Glomerular endothelial cell (primary cell): ENCODE results near the gene CYP2A7. TPM values are rescaled to one million over a fixed set of nuclear protein-coding genes. Genes with fewer than 3 reads are reported as not detected.
"Not testable (repeated sequence)": the region's sequence is repeated elsewhere in the genome, so short reads cannot be mapped to it uniquely, and the experiment has no call there.

Source experiments
- DNase-seq: peaks from one replicate; pipeline ENCODE4 v3.0.0-alpha.2; 2011; ENCODE audit warnings: low read depth, low spot score; ENCODE audit errors: extremely low read depth
- total RNA-seq: library from RNA; depleted of rRNA; stranded (reverse); fragments of >200 nt; gene quantifications from 2 replicates; pipeline ENCODE4 v1.2.3, GENCODE V29; 2015

CYP2A7 gene
- total RNA-seq, 1 donor from 2014 or later, result not detected

DNA sequence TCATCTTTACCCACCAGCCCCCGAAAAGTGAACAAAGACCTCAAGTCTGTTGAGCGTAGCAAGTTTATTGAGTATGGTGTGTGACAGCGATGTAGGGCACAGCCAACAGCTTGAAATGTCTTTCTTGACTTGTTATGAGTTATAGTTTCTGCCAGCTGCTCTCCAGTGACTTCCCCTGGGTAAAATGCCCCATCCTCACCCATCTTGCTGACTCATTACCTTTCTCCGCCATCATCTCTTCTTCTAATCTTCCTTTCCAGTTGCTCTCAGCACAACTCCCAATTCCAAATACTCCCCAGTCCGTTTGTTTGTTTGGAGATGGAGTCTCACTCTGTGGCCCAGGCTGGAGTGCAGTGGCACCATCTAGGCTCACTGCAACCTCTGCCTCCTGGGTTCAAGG lies 18.5 kb upstream of the CYP2A7 start:
- not testable (repeated sequence) for DNase-seq

DNA sequence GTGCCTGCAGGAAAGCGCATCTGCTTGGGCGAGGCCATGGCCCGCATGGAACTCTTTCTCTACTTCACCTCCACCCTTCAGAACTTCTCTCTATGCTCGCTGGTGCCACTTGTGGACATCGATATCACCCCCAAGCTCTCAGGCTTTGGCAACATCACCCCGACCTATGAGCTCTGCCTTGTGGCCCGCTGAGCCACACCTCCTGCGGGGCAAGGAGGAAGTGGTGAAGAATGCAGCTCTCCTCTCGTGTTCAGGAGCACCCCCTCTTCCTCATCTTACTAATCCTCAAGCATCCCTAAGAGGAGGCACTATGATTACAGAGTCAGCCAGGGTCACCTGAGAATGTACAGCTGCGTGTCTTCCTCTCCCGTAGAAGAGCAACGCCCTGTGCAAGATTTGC lies 17.9 kb upstream of the CYP2A7 start:
- DNase-seq, result not testable (repeated sequence)

DNA sequence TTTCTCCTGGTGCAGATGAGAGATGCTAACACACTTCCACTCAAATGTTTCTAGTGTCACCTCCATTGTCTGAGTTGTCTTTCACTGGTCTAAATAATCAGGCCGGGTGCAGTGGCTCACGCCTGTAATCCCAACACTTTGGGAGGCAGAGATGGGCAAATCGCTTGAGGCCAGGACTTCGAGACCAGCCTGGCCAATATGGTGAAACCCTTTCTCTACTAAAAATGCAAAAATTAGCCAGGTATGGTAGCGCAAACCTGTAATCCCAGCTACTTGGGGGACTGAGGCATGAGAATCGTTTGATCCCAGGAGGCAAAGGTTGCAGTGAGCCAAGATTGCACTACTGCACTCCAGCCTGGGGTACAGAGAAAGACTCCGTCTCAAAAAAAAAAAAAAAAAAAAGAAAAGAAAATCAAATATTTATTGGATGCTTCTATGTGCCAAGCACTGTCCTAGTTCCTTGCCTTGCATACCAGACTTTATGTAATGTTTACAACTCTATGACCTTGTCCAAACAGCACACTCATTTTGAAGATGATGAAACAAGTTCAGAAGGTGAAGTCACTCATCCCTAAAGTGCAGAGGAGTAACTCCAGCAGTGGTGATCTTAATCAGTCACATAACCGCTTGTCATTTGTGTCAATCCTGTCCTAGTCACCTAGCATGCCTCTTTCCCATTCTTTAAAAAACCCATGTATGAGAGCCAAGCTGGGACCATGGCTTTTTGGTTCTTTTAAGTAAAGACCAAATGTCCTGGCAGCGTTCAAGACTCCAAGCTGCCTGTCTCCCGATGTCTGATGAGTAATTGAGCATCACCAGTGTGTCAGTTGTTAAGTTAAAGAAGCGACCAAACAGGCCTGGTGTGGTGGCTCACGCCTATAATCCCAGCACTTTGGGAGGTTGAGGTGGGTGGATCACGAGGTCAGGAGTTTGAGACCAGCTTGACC lies 15.1 kb upstream of the CYP2A7 start:
- DNase-seq, result not testable (repeated sequence)

DNA sequence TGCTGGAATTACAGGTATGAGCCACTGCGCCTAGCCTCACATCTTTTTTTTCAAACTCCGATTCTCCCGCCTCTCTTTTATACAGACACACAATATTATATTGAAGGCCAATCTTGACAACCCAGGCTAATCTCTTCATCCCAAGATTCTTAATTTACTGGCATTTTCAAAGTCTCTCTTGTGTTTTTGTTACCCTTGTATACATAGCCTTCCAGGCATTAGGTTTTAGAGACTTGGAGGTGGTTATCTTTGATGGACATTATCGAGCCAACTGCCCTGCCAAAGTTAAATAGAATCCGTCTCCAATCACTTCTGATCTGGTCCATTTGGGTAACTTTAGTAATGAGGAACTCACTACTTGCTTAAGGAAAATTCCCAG lies 14.4 kb upstream of the CYP2A7 start:
- DNase-seq, result no peak

DNA sequence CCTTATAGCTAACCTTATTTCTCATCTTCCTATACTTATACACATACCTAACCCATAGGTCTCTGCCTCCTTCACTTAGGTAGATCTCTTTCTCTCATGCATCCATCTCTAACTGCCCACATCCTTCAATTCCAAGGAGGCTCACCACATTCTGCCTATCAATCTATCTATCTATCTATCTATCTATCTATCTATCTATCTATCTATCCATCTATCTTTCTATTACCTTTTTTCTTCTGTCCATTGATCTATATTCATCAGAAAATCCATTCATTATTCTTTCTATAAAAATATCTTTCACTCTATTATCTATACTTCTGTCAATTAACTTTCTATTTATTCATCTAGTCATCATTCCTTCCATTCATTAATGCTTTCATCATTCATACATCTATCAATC lies 11.1 kb upstream of the CYP2A7 start:
- no peak for DNase-seq

DNA sequence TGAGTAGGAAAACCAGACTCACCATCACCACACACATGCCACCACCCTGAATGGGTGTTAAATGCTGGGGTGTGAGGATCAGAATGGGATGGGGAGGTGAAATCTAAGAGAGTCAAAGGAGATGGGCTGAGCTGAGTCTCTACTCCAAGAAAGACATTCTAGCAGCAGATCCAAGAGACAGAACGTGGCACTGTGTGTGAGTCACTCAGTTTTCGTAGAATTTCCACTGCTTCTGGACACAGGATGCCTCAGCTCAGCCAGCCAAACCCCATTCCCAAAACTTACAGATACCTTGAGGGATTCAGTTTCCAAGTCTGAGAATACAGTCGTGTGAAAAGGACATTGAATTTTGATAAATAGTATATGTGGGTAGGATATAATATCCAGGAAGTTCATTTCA lies 7.3 kb upstream of the CYP2A7 start:
- no peak for DNase-seq

DNA sequence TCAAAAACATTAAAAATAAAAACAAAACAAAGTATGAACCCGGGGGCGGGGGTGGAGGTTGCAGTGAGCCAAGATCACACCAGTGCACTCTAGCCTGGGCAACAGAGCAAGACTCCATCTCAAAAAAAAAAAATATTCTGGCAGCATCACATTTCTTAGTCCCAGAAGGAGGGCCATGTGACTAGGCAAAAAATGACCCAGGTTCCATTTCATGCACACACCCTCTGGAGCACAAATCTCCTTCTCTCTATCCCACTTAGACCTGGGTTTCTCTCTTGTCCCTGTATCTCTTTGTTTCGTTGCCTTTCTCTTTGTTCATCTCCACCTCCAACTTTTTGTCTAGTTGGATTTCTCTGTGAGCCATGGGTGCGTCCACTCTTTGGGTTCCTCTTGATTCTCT lies 6.2 kb upstream of the CYP2A7 start:
- DNase-seq, result no peak

DNA sequence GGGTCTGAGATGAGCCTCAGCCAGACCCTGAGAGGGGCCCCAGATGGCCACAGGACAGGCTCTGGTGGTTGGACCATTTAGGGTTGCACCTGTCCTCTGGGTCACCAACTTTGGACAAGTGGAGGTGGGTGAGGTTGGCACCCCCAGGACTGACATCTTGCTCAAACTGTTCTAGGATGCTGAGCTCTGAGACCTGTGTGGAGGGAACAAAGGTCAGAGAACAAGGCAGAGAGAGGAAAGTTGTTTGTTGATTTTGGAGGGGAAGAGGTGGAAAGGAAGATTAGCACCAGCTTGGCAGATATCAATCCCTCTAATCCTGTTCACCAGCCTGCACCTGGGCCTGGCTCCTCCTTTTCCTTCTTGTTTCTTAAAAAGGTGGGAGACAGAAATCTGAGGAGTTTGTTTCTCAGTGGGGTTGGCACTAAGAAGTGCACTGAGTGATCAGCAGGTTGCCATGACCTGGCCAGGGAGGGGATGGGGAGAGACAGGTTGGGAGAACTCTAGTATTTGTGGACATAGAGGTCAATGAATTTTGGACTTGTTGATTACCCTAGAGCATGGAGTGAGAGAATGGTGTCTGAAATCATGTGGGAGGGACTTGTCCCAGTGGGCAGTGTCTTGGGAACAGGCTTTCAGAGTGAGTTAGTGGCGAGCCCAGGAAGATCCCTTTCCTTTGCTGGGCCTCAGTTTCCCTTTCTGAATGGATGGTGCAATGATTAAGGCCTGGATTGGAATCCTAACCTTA lies 2.3 kb upstream of the CYP2A7 start:
- DNase-seq, result not testable (repeated sequence)

DNA sequence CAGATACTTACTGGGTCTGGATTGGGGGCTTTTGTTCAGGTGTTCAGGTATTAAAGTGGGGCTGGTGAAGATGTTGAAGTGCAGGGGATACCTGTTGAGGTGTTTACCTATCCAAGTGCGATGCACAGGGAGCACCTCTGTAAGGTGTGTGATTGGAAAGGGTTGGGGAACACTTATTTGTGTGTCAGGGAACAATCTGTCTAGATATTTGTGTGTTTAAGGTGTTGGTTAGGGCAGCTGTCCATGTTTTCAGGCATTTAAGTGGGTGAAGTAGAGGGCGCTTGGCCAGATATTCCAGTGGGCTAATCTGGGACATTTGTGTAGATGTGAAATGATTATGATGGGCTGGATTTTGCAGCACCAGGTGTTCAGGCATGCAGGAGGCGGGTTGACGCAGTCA lies 2.7 kb downstream of the CYP2A7 start:
- not testable (repeated sequence) for DNase-seq

DNA sequence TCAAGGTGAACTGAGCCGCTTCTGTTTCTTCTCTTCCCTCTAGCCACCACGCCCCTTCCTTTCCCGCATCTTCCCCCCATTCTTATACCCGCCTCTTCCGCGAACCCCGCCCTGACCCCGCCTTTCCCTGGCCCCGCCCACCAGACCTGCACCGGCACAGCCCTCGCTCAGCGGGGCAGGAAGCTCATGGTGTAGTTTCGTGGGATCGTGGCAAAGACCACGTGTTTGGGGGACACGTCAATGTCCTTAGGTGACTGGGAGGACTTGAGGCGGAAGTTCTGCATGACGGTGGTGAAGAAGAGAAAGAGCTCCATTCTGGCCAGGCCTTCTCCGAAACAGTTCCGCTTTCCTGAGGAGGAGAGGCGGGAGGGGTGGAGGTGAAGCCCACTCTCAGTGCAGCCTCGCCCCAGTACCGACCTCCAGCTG lies 6.5 kb downstream of the CYP2A7 start:
- not testable (repeated sequence) for DNase-seq

DNA sequence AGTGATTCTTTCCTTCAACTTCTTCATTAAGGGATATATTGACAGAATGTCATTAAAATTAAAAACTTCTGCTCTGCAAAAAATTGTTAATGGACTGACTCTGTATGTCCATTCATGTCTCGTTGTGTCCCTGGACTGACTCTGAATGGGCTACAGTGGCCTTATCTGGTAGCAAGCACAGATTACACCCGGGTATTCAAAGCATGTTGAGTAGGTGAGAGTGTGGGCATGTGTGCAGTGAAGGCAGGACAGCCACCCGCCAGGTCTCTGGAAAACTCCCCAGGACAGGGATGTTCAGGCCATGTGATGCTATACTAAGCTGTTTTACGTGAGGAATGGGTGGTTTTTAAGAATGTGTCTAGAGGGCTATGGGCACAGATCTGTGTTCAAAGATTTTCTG lies 7.2 kb downstream of the CYP2A7 start:
- not testable (repeated sequence) for DNase-seq

DNA sequence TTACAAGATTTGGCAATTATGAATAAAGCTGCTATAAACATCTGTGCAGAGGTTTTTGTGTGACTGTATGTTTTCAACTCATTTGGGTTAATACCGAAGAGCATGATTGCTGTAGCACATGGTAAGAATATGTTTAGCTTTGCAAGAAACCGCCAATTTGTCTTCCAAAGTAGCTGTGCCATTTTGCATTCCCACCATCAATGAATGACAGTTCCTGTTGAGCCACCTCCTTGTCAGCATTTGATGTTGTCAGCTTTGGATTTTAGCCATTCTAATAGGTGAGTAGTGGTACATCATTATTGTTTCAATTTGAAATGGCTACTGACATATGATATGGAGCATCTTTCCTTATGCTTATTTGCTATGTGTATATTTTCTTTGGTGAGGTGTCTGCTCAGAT lies 8.2 kb downstream of the CYP2A7 start:
- DNase-seq, result not testable (repeated sequence)

DNA sequence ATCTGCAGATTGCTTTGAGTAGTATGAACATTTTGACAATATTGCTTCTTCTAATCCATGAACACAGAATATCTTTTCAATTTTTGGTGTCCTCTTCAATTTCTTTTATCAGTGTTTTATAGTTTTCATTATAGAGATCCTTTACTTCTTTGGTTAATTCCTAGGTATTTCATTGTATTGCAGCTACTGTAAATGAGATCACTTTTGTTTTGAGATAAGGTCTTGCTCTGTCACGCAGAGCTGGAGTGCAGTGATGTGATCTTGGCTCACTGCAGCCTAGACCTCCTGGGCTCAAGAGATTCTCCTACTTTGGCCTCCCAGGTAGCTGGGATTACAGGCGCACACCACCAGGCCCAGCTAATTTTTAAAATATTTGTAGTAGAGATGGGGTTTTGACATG lies 9.8 kb downstream of the CYP2A7 start:
- no peak for DNase-seq

DNA sequence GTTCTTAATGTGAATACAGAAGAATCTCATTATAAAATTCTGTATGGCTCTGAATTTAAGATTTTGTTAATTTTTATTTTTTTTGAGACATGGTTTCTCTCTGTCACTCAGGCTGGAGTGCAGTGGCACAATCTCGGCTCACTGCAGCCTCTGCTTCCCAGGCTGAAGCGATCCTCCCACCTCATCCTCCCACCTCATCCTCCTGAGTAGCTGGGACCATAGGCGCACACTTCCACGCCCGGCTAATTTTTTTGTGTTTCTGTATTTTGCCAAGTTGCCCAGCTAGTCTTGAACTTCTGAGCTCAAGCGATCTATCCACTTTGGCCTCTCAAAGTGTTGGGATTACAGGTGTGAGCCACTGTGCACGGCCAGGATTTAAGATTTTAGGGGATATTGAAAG lies 14.3 kb downstream of the CYP2A7 start:
- no peak for DNase-seq

DNA sequence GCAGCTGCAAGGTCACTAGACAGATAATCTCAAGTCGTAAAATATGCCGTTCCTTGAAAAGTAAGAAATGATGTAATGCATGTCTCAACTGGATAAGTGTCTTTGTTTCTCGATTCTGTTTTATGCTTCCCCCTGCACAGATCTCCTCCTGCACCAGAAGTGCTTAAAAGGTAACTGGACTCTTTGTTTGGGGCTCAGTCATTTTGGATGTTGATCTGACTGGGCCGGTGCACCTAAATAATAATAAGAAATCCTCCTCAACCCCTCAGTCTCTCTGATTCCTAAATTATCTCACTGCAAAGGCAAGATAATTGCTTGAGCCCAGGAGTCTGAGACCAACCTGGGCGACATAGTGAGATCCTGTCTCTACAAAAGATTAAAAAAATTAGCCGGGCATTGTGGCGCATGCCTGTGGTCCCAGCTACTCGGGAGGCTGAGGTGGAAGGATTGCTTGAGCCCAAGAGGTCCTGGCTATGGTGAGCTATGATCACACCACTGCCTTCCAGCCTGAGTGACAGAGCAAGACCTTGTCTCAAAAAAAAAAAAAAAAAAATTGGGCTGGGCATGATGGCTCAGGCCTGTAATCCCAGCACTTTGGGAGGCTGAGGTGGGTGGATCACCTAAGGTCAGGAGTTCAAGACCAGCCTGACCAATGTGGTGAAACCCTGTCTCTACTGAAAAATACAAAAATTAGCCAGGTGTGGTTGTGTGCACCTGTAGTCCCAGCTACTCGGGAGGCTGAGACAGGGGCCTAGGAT lies 17.1 kb downstream of the CYP2A7 start:
- not testable (repeated sequence) for DNase-seq

DNA sequence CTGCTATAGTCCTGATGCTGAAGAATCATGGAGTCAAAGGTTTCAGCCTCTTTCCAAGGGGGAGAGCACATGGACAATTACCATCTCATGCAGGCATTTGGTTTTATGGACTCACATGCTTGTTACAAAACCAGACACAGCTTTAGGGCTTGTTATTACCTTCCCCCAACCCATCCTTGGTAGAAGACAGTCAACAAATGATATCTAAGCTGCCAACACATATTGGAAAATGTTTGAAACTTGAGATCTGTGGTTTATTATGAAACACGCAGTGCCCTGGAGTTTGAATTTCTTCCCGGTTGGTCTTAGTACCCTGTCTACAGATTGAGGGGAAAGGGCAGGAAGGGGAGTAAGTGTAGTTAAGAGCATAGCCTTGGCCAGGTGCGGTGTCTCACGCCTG lies 19.2 kb downstream of the CYP2A7 start:
- no peak for DNase-seq

DNA sequence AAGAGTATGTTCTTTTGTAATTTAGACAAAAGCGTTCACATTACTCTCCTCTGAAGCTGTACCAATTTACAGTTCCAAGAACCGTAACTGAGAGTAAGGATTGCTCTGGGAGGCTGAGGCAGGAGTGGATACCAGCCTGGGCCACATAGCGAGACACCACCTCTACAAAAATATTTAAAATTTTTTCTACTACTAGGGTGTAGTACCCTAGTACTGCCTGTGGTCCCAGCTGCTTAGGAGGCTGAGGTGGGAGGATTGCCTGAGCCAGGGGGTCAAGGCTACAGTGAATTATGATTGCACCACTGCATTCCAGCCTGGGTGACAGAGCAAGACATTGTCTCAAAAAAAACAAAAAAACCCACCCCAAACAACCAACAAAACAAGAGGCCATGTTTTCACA lies 19.7 kb downstream of the CYP2A7 start:
- no peak for DNase-seq

DNA sequence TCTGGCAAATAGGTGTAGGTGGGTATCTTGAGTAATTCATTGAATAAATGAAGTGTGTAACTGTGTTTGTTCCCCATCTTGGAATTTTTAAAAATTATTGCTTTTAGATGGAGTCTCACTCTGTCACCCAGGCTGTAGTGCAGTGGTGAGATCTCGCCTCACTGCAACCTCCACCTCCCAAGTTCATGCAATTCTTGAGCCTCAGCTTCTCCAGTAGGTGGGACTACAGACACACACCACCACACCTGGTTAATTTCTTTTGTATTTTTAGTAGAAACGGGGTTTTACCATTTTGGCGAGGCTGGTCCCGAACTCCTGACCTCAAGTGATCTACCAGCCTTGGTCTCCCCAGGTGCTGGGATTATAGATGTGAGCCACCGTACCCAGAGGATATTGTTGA lies 23.9 kb downstream of the CYP2A7 start:
- no peak for DNase-seq

DNA sequence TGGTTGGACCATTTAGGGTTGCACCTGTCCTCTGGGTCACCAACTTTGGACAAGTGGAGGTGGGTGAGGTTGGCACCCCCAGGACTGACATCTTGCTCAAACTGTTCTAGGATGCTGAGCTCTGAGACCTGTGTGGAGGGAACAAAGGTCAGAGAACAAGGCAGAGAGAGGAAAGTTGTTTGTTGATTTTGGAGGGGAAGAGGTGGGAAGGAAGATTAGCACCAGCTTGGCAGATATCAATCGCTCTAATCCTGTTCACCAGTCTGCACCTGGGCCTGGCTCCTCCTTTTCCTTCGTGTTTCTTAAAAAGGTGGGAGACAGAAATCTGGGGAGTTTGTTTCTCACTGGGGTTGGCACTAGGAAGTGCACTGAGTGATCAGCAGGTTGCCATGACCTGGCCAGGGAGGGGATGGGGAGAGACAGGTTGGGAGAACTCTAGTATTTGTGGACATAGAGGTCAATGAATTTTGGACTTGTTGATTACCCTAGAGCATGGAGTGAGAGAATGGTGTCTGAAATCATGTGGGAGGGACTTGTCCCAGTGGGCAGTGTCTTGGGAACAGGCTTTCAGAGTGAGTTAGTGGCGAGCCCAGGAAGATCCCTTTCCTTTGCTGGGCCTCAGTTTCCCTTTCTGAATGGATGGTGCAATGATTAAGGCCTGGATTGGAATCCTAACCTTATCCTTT lies 29.4 kb downstream of the CYP2A7 start:
- DNase-seq, result not testable (repeated sequence)

DNA sequence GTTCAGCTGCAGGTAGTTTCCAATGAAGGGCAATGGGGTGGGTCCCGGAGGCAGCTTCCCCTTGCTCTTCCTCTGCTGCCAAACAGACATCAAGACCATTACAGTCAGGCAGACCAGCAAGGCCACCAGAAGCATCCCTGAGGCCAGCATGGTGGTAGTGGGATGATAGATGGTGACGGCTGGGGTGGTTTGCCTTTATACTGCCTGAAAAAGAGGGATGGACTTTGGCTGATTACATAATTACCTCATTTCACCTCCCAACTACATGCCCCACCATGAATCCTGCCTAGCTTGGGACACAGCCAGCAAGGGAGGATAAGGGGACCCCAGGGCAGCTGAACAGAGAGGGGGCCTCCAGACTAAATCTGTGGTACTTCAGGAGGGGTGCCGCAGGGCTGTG lies 31.8 kb downstream of the CYP2A7 start, which contains the start of gene CYP2A6:
TSS of gene CYP2A6 (minus strand) at position 171 of the 400 bp plus-strand sequence. CDS start at position 150, 21 bp downstream.
- not testable (repeated sequence) for DNase-seq
